Smooth muscle cell (in vitro differentiated cells): Measurements from ENCODE around the gene FBXL16. TPM values are rescaled to one million over a fixed set of nuclear protein-coding genes. Genes with fewer than 3 reads are reported as not detected.

Experiments used
- DNase-seq: peaks from one replicate; lab custom pipeline; 2025; ENCODE audit not compliant: unreplicated experiment; lab: John Stamatoyannopoulos, UW
- H2AFZ ChIP-seq: fragments of 200-600 bp; sonication (generic); 2 replicates; pipeline ENCODE4 v1.6.0; 2016; ENCODE audit warnings: antibody characterized with exemption, low read depth, mild to moderate bottlenecking
- H3F3A ChIP-seq: fragments of 200-600 bp; sonication (generic); 2 replicates; pipeline ENCODE4 v1.6.0; 2017; ENCODE audit warnings: antibody characterized with exemption, low read depth
- H3K27ac ChIP-seq: fragments of 200-600 bp; sonication (generic); 2 replicates; pipeline ENCODE4 v1.5.1; 2016; ENCODE audit warnings: low read depth, mild to moderate bottlenecking
- H3K27me3 ChIP-seq: fragments of 200-600 bp; sonication (generic); 2 replicates; pipeline ENCODE4 v1.6.1; 2016; ENCODE audit warnings: low read depth, mild to moderate bottlenecking
- H3K36me3 ChIP-seq: fragments of 200-600 bp; sonication (generic); 2 replicates; pipeline ENCODE4 v1.5.1; 2016; ENCODE audit warnings: low read depth
- H3K4me1 ChIP-seq: fragments of 200-600 bp; sonication (generic); 2 replicates; pipeline ENCODE4 v1.5.1; 2016; ENCODE audit warnings: low read depth
- H3K4me2 ChIP-seq: fragments of 200-600 bp; sonication (generic); 2 replicates; pipeline ENCODE4 v1.6.0; 2016; ENCODE audit warnings: mild to moderate bottlenecking
- H3K4me3 ChIP-seq: fragments of 200-600 bp; sonication (generic); 2 replicates; pipeline ENCODE4 v1.5.1; 2016; ENCODE audit warnings: mild to moderate bottlenecking
- H3K79me2 ChIP-seq: fragments of 200-600 bp; sonication (generic); 2 replicates; pipeline ENCODE4 v1.6.0; 2016; ENCODE audit warnings: low read depth, mild to moderate bottlenecking
- H3K9ac ChIP-seq: fragments of 200-600 bp; sonication (generic); 2 replicates; pipeline ENCODE4 v1.6.0; 2016; ENCODE audit warnings: low read depth
- H3K9me3 ChIP-seq: fragments of 200-600 bp; sonication (generic); replicated peaks from 2 replicates; pipeline ENCODE4 v1.5.1; 2016; ENCODE audit warnings: low read depth
- H4K20me1 ChIP-seq: fragments of 200-600 bp; sonication (generic); 2 replicates; pipeline ENCODE4 v1.6.0; 2016; ENCODE audit warnings: low read depth
- CTCF ChIP-seq: fragments of 200-600 bp; sonication (generic); IDR thresholded peaks from 2 replicates; pipeline ENCODE4 v1.5.1; 2017; ENCODE audit warnings: borderline replicate concordance, mild to moderate bottlenecking, antibody characterized with exemption; ENCODE audit not compliant: insufficient read depth, poor library complexity, severe bottlenecking
- WGBS: methylation state at CpG from one replicate; pipeline ENCODE4 v1.1.7; 2016; ENCODE audit warnings: low lambda C conversion rate; 5-methylcytosine and 5-hydroxymethylcytosine counted together
- polyA plus RNA-seq: library from polyadenylated mRNA; unstranded; fragments of >200 nt; fragmentation: Nextera tagmentation; extraction: Ambion mirVana; gene quantifications from 2 replicates; pipeline ENCODE4 v1.2.1, GENCODE V29; 2016
- total RNA-seq: library from RNA; depleted of rRNA; stranded (reverse); fragments of >200 nt; gene quantifications from 2 replicates; pipeline ENCODE4 v1.2.3, GENCODE V29; 2014

The FBXL16 gene
- total and polyA plus RNA-seq, 2 experiments from 2014 or later: 0.17 to 0.76 TPM

GRCh38 chr16:740459-740763 is 34.8 kb upstream of the FBXL16 start:
- Histone ChIP-seq H3K36me3 (no peaks in the 10 kb centered on the region), H3K4me3 (peak overlapping the region; percentile 95), H3K27me3 (no peaks in the 10 kb centered on the region), H2AFZ (peak overlapping the region; percentile 91), H3K9me3 (no peaks in the 10 kb centered on the region), H3K9ac (peak overlapping the region; percentile 91), H4K20me1 (no peaks in the 10 kb centered on the region), H3F3A (no peaks in the 10 kb centered on the region), H3K4me1 (peaks cover 5% of the 10 kb centered on the region), H3K27ac (peak overlapping the region; percentile 44), H3K79me2 (no peaks in the 10 kb centered on the region), H3K4me2 (peak overlapping the region; percentile 99)
- WGBS: 5% methylated on average over 11 of the region's 22 CpGs
- TF ChIP-seq CTCF: no peak
- DNase-seq: no peak

GRCh38 chr16:739560-740458 is 34.2 kb upstream of the FBXL16 start:
- Histone ChIP-seq H3K4me2 (peak overlapping the region; percentile 99), H3K27ac (no peak overlapping the region), H4K20me1 (no peaks in the 10 kb centered on the region), H3K4me1 (peaks cover 5% of the 10 kb centered on the region), H3K36me3 (no peaks in the 10 kb centered on the region), H3K4me3 (peak overlapping the region; percentile 95), H3K9ac (peak overlapping the region; percentile 91), H2AFZ (no peak overlapping the region), H3F3A (no peaks in the 10 kb centered on the region), H3K79me2 (no peaks in the 10 kb centered on the region), H3K9me3 (no peaks in the 10 kb centered on the region), H3K27me3 (no peaks in the 10 kb centered on the region)
- no peak for TF ChIP-seq CTCF
- 64% methylated on average over 38 of the region's 38 CpGs for WGBS
- no peak for DNase-seq

- H2AFZ ChIP-seq: no peak overlapping the region
- H3K4me1 ChIP-seq: peaks cover 5% of the 10 kb centered on the region
- no peak overlapping the region for H3K9ac ChIP-seq
- DNase-seq: no peak
- no peaks in the 10 kb centered on the region for H3F3A ChIP-seq
- H3K4me3 ChIP-seq: no peak overlapping the region
- H3K27me3 ChIP-seq: no peaks in the 10 kb centered on the region
- WGBS: 98% methylated on average over 29 of the region's 29 CpGs
- no peaks in the 10 kb centered on the region for H3K79me2 ChIP-seq
- TF ChIP-seq CTCF: no peak
- H4K20me1 ChIP-seq: no peaks in the 10 kb centered on the region
- H3K4me2 ChIP-seq: no peak overlapping the region
- H3K36me3 ChIP-seq: no peaks in the 10 kb centered on the region
- no peak overlapping the region for H3K27ac ChIP-seq
- no peaks in the 10 kb centered on the region for H3K9me3 ChIP-seq
These were observed 31.4 kb upstream of the FBXL16 start for GRCh38 chr16:736936-737481.
